Astrocyte of the spinal cord (primary cell): ENCODE results near the gene JMJD7.
"Not testable (repeated sequence)": the region's sequence is repeated elsewhere in the genome, so short reads cannot be mapped to it uniquely, and the experiment has no call there.

Experiments
- DNase-seq: peaks from one replicate; pipeline ENCODE4 v3.0.0; 2011; ENCODE audit warnings: low read depth, low spot score
- H3K4me3 ChIP-seq: 2 replicates; pipeline ENCODE4 v1.5.1; 2011; ENCODE audit warnings: low read depth, mild to moderate bottlenecking, low read length, moderate library complexity
- CTCF ChIP-seq: IDR thresholded peaks from 2 replicates; pipeline ENCODE4 v1.5.1; 2012; ENCODE audit warnings: low read depth, mild to moderate bottlenecking, low read length, inconsistent platforms
- in situ Hi-C: cut with HindIII; loops from 2 replicates; pipeline ENCODE4 v1.10.0; 2017; ENCODE audit warnings: low sequenced_read_pairs

The JMJD7 gene

GRCh38 chr15:41825145-41825544 lies 2.7 kb upstream of the JMJD7 start:
- in situ Hi-C loops, result no loop called here
- no peak for DNase-seq
- no peak overlapping the region for H3K4me3 ChIP-seq
- TF ChIP-seq CTCF, result no peak

GRCh38 chr15:41825572-41826535 lies 2.0 kb upstream of the JMJD7 start:
- DNase-seq, result no peak
- TF ChIP-seq CTCF, result no peak
- no peak overlapping the region for H3K4me3 ChIP-seq
- in situ Hi-C loops, result no loop called here

GRCh38 chr15:41827290-41827879 lies 507 bp upstream of the JMJD7 start:
- peak overlapping the region; percentile 50 for H3K4me3 ChIP-seq
- no peak for DNase-seq
- peak; percentile 8 for TF ChIP-seq CTCF

GRCh38 chr15:41828807-41829141 lies 882 bp downstream of the JMJD7 start:
- TF ChIP-seq CTCF, result no peak
- peak; percentile 8 for DNase-seq
- peak overlapping the region; percentile 82 for H3K4me3 ChIP-seq
- in situ Hi-C loops, result no loop called here

More at GRCh38 chr15:41827290-41827879, 507 bp upstream of the JMJD7 start:
- in situ Hi-C loops, result no loop called here

GRCh38 chr15:41829959-41830646 lies 2.2 kb downstream of the JMJD7 start:
- no peak overlapping the region for H3K4me3 ChIP-seq
- in situ Hi-C loops, result no loop called here
- DNase-seq, result no peak
- TF ChIP-seq CTCF, result no peak

- in situ Hi-C loops, H3K4me3 ChIP-seq: not testable (repeated sequence)
- DNase-seq, result peak; percentile 11
Observed at GRCh38 chr15:41831291-41831690, 3.4 kb downstream of the JMJD7 start.
